Measurements from ENCODE around the gene MOGAT3. TPM values are rescaled to one million over a fixed set of nuclear protein-coding genes. Genes with fewer than 3 reads are reported as not detected.
A peak's percentile ranks its signal among the peaks of the same experiment; 100 is the strongest.

Gene MOGAT3
- total and polyA plus RNA-seq, 9 of the 15 experiments (the other 6 are each of a cell fraction or from before 2014, with no cell fraction given): 0.07 to 0.17 (median 0.13) TPM; not detected in 6

GRCh38 chr7:101153969-101154692, 46.7 kb downstream of the MOGAT3 start, which contains the start of gene AP1S1 (continued):
- peak; percentile 54; the same call in 1 of the 2 replicates for TF ChIP-seq ARID4B (CRISPR knock-in tag; IDR thresholded peaks at IDR 0.05)
- TF ChIP-seq POLR2AphosphoS2 (IDR thresholded peaks at IDR 0.05; ENCODE audit: low read length): no peak
- TF ChIP-seq CREBBP (IDR thresholded peaks at IDR 0.05; ENCODE audit: low read depth, low read length): no peak
- TF ChIP-seq AFF4 (CRISPR knock-in tag; IDR thresholded peaks at IDR 0.05): 0 out of 2 replicates have a peak, but pooled peaks have one; percentile 62
- peak; percentile 66; the same call in 1 of the 2 replicates for TF ChIP-seq E2F4 (CRISPR knock-in tag; IDR thresholded peaks at IDR 0.05; ENCODE audit: low read depth)
- TF ChIP-seq HDGF (IDR thresholded peaks at IDR 0.05): no peak
- no peak for TF ChIP-seq IRF1 (CRISPR knock-in tag; IDR thresholded peaks at IDR 0.05; ENCODE audit: borderline replicate concordance)
- no peak for TF ChIP-seq NR0B1 (IDR thresholded peaks at IDR 0.05; ENCODE audit: partially characterized antibody)
- TF ChIP-seq ZC3H8 (IDR thresholded peaks at IDR 0.05): no peak
- no peak for TF ChIP-seq DPF2 (IDR thresholded peaks at IDR 0.05)
- no peak for TF ChIP-seq ELF2 (CRISPR knock-in tag; IDR thresholded peaks at IDR 0.05)
- no peak for TF ChIP-seq SMARCC2 (IDR thresholded peaks at IDR 0.05; ENCODE audit: low read depth)
- TF ChIP-seq, protein P1, sequence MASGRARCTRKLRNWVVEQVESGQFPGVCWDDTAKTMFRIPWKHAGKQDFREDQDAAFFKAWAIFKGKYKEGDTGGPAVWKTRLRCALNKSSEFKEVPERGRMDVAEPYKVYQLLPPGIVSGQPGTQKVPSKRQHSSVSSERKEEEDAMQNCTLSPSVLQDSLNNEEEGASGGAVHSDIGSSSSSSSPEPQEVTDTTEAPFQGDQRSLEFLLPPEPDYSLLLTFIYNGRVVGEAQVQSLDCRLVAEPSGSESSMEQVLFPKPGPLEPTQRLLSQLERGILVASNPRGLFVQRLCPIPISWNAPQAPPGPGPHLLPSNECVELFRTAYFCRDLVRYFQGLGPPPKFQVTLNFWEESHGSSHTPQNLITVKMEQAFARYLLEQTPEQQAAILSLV (tag; IDR thresholded peaks at IDR 0.05): no peak
- TF ChIP-seq PHF20 (IDR thresholded peaks at IDR 0.05; ENCODE audit: partially characterized antibody): no peak

Data from K562 (cell line).